GM18502 (cell line): ENCODE results near the gene KCNQ4.
A peak's percentile ranks its signal among the peaks of the same experiment; 100 is the strongest.

Experiments used
- ATAC-seq: cut with Tn5 transposase; IDR thresholded peaks from one replicate; pipeline ENCODE4 v1.9.1; 2021; ENCODE audit warnings: mild to moderate bottlenecking; ENCODE audit not compliant: unreplicated experiment, poor library complexity

KCNQ4 gene

GRCh38 chr1:40856116-40856515 is 72.5 kb downstream of the KCNQ4 start:
- no peak for ATAC-seq

GRCh38 chr1:40856656-40857302 is 73.2 kb downstream of the KCNQ4 start:
- no peak for ATAC-seq

GRCh38 chr1:40857737-40858136 is 74.2 kb downstream of the KCNQ4 start:
- ATAC-seq = no peak

GRCh38 chr1:40858856-40859416 is 75.3 kb downstream of the KCNQ4 start:
- no peak for ATAC-seq

GRCh38 chr1:40860706-40861223 is 77.2 kb downstream of the KCNQ4 start:
- ATAC-seq = no peak

- ATAC-seq = no peak
These were observed 77.8 kb downstream of the KCNQ4 start for GRCh38 chr1:40861224-40862003.

- ATAC-seq = peak; percentile 93
These were observed 78.6 kb downstream of the KCNQ4 start, which contains the start of gene CITED4 for GRCh38 chr1:40862008-40862863. Gene CITED4, minus strand, starts transcription at chr1:40862363. Its CDS starts 236 bp downstream, at chr1:40862127.

- ATAC-seq = no peak
These were observed 84.6 kb downstream of the KCNQ4 start for GRCh38 chr1:40868051-40868723.

- ATAC-seq = no peak
These were observed 86.6 kb downstream of the KCNQ4 start for GRCh38 chr1:40870135-40870728.

- ATAC-seq = no peak
These were observed 88.7 kb downstream of the KCNQ4 start for GRCh38 chr1:40872276-40872675.

GRCh38 chr1:40873863-40874472 is 90.4 kb downstream of the KCNQ4 start:
- ATAC-seq = no peak

- ATAC-seq = no peak
These were observed 92.8 kb downstream of the KCNQ4 start for GRCh38 chr1:40876436-40876761.

- no peak for ATAC-seq
These were observed 93.3 kb downstream of the KCNQ4 start for GRCh38 chr1:40876891-40877290.

GRCh38 chr1:40877698-40878097 is 94.1 kb downstream of the KCNQ4 start:
- no peak for ATAC-seq

GRCh38 chr1:40878906-40879305 is 95.3 kb downstream of the KCNQ4 start:
- ATAC-seq = no peak

- ATAC-seq = no peak
These were observed 96.0 kb downstream of the KCNQ4 start for GRCh38 chr1:40879482-40880175.

- no peak for ATAC-seq
These were observed 97.4 kb downstream of the KCNQ4 start for GRCh38 chr1:40880813-40881549.
